GM12864 (cell line): ENCODE results near the gene CEL.
"Not testable (repeated sequence)": the region's sequence is repeated elsewhere in the genome, so short reads cannot be mapped to it uniquely, and the experiment has no call there.

Experiments
- DNase-seq: peaks from one replicate; pipeline ENCODE4 v3.0.0-alpha.2; 2011; ENCODE audit warnings: low read depth
- H3K4me3 ChIP-seq: 2 replicates; pipeline ENCODE4 v1.5.1; 2011; ENCODE audit warnings: mild to moderate bottlenecking, low read depth, low read length, control low read depth
- TF ChIP-seq, protein P1 (sequence below): IDR thresholded peaks from 2 replicates; pipeline ENCODE4 v1.5.1; 2011; ENCODE audit warnings: low read depth, mild to moderate bottlenecking, moderate library complexity, low read length, control low read depth, inconsistent platforms; ENCODE audit errors: missing control alignments

CEL gene

DNA sequence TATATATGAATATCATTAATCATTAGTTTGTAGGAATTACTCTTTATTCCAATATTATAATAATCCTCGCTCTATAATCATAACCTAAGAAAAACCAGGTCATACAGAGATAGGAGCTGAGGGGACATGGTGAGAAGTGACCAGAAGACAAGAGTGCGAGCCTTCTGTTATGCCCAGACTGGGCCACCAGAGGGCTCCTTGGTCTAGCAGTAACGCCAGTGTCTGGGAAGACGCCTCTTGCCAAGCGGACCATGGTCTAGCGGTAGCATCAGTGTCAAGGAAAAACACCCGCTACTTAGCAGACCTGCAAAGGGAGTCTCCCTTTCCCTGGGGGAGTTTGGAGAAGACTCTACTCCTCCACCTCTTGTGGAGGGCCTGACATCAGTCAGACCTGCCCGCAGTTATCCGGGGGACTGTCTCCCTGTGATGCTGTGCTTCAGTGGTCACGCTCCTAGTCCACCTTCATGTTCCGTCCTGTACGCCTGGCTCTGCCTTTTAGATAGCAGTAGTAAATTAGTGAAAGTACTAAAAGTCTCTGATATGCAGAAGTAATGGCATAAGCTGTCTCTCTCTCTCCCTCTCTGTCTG, 20.8 kb upstream of the CEL start:
- TF ChIP-seq, protein P1, sequence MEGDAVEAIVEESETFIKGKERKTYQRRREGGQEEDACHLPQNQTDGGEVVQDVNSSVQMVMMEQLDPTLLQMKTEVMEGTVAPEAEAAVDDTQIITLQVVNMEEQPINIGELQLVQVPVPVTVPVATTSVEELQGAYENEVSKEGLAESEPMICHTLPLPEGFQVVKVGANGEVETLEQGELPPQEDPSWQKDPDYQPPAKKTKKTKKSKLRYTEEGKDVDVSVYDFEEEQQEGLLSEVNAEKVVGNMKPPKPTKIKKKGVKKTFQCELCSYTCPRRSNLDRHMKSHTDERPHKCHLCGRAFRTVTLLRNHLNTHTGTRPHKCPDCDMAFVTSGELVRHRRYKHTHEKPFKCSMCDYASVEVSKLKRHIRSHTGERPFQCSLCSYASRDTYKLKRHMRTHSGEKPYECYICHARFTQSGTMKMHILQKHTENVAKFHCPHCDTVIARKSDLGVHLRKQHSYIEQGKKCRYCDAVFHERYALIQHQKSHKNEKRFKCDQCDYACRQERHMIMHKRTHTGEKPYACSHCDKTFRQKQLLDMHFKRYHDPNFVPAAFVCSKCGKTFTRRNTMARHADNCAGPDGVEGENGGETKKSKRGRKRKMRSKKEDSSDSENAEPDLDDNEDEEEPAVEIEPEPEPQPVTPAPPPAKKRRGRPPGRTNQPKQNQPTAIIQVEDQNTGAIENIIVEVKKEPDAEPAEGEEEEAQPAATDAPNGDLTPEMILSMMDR = peak; percentile 63
- H3K4me3 ChIP-seq, DNase-seq: not testable (repeated sequence)

DNA sequence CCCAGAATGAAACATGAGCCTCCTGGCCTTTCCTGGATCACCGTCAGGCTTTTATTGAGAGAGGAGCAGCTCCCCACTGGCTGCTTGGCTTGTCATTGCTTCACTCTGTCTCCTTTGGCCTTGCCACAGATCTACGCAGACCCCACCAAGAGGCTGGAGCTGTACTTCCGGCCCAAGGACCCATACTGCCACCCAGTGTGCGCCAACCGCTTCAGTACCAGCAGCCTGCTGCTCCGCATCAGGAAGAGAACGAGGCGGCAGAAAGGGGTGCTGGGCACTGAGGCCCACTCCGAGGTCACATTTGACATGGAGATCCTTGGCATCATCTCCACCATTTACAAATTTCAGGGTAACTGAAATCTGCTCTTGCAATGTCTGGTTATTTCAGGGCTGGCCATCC, 19.8 kb upstream of the CEL start:
- H3K4me3 ChIP-seq = no peak overlapping the region
- TF ChIP-seq, protein P1 = no peak
- DNase-seq = no peak

DNA sequence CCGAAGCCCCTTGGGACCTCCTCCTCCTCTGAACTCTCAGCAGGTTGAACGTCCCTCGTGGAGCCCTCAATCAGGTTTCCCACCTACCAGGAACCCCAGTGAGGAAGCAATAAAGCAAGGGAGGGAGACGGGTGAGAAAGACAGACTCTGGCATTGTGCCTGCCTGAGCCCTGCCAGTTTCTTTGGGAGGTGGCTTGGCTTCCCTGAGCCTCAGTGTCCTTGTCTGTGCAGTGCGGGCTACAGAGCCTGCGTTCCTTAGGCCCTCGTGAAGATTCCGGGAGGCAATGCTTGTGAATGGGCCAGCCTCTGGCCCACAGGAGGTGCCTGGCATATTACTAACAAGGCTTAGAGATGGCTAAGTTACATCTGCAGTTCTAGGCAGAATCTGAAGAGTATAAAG, 19.1 kb upstream of the CEL start:
- DNase-seq = no peak
- no peak overlapping the region for H3K4me3 ChIP-seq
- TF ChIP-seq, protein P1 = no peak

DNA sequence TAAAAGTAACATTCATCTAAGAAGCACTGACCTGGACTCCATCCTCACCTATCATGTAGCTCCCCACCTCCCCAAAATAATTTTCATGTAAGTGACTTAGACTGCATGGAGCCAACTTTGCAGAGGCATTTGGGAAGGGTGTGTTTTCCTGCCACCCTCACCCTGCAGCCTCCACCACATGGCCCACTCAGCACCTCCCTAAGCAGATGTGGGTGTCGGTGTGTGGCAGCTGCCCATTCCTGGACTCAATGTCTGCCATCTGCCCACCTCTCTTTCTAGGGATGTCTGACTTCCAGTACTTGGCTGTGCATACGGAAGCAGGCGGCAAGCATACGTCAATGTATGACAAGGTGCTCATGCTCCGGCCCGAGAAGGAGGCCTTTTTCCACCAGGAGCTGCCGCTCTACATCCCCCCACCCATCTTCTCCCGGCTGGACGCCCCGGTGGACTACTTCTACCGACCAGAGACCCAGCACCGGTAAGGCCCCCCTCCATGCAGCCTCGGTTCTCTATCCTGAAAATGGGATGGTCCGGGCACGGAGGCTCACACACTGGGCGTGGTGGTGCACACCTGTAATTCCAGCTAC, 18.2 kb upstream of the CEL start:
- H3K4me3 ChIP-seq = no peak overlapping the region
- TF ChIP-seq, protein P1 = no peak
- DNase-seq = no peak

DNA sequence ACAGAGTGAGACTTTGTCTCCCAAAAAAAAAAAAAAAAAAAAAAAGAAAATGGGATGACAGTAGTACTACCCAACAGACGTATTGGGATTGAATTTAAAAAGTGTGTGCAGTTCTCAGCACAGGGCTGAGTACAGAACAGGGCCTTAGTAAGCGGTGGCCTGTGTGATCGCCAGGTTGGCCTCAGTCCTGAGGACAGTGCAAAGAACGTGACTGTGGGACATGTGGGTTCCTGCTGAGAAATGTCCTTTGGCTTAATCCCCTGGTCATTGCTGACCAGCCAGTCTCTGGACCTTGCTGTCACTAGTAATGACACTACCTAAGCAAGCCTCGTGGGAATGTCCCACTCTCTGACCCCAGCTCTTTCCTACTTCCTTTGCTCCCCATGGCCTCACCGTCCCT, 17.7 kb upstream of the CEL start:
- TF ChIP-seq, protein P1 = no peak
- DNase-seq = no peak

DNA sequence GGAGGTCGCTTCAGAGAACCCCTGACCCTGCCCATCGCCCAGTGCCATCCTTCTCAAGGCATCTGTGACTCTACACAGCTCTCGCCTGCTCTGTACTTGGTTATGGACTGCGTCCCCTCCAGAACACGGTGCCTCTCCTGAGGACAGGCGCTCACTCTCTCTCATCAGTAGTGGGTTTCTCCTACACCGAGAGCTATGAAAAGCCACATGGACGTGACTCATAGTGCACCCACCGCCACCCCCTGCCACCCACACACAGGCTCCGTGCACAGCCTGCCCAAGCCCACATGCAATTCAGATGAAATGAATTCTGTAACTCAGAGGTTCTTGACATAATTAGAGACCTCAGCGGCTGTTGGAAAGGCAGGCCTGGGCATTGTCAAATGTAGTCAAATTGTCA, 17.1 kb upstream of the CEL start:
- no peak overlapping the region for H3K4me3 ChIP-seq
- DNase-seq = no peak
- TF ChIP-seq, protein P1 = no peak

More for the DNA sequence above, 17.7 kb upstream of the CEL start:
- H3K4me3 ChIP-seq = no peak overlapping the region

DNA sequence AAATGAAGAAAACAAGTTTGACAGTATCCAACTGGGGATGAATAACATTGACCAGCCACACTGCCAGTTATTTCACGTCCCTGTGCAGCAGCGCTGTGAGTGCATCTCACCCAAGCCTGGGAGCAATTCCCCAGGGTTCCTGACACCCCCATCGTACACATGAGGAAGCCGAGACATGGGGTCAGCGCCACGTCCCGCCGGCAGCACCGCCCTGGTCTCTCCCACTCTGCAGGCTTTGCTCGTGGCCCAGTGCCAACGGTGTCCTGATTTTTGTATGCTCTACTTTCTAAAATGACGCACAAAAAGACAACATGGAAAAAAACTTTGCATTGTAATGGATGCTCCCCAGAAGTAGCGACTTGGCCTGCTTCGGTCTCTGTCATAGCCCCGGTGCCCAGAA, 16.6 kb upstream of the CEL start:
- TF ChIP-seq, protein P1 = no peak
- DNase-seq = no peak
- H3K4me3 ChIP-seq = no peak overlapping the region
